ENCODE data around the gene KCNN4.
A peak's percentile ranks its signal among the peaks of the same experiment; 100 is the strongest.

KCNN4 gene

GRCh38 chr19:43765109-43765876, 15.5 kb downstream of the KCNN4 start (continued):
- TF ChIP-seq, protein P1, sequence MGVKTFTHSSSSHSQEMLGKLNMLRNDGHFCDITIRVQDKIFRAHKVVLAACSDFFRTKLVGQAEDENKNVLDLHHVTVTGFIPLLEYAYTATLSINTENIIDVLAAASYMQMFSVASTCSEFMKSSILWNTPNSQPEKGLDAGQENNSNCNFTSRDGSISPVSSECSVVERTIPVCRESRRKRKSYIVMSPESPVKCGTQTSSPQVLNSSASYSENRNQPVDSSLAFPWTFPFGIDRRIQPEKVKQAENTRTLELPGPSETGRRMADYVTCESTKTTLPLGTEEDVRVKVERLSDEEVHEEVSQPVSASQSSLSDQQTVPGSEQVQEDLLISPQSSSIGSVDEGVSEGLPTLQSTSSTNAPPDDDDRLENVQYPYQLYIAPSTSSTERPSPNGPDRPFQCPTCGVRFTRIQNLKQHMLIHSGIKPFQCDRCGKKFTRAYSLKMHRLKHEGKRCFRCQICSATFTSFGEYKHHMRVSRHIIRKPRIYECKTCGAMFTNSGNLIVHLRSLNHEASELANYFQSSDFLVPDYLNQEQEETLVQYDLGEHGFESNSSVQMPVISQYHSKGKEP (tag by site-specific recombination; IDR thresholded peaks at IDR 0.05) = no peak
- no peak for TF ChIP-seq ZNF473 (tag by site-specific recombination; IDR thresholded peaks at IDR 0.05)
- TF ChIP-seq ZBTB17 (tag by site-specific recombination; IDR thresholded peaks at IDR 0.05) = peak; percentile 78
- TF ChIP-seq, protein P2, sequence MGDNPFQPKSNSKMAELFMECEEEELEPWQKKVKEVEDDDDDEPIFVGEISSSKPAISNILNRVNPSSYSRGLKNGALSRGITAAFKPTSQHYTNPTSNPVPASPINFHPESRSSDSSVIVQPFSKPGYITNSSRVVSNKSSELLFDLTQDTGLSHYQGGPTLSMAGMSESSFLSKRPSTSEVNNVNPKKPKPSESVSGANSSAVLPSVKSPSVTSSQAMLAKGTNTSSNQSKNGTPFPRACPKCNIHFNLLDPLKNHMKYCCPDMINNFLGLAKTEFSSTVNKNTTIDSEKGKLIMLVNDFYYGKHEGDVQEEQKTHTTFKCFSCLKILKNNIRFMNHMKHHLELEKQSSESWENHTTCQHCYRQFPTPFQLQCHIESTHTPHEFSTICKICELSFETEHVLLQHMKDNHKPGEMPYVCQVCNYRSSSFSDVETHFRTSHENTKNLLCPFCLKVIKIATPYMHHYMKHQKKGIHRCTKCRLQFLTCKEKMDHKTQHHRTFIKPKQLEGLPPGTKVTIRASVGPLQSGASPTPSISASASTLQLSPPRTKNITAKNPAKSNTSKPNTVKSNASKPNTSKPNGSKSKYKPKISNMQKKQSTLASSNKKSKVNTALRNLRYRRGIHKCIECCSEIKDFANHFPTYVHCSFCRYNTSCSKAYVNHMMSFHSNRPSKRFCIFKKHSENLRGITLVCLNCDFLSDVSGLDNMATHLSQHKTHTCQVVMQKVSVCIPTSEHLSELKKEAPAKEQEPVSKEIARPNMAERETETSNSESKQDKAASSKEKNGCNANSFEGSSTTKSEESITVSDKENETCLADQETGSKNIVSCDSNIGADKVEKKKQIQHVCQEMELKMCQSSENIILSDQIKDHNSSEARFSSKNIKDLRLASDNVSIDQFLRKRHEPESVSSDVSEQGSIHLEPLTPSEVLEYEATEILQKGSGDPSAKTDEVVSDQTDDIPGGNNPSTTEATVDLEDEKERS (tag by site-specific recombination; IDR thresholded peaks at IDR 0.05) = no peak; the same call in 1 of the 2 replicates
- peak; percentile 72 for TF ChIP-seq SP3 (tag by site-specific recombination; IDR thresholded peaks at IDR 0.05)
- TF ChIP-seq TRIM28 (IDR thresholded peaks at IDR 0.05; ENCODE audit: borderline replicate concordance, low read length) = no peak
- TF ChIP-seq ZEB2 (tag by site-specific recombination; IDR thresholded peaks at IDR 0.05) = peak; percentile 77
- 0 out of 2 replicates have a peak, but pooled peaks have one; percentile 21 for TF ChIP-seq ZXDB (tag by site-specific recombination; IDR thresholded peaks at IDR 0.05)
- no peak for TF ChIP-seq ZNF26 (tag by site-specific recombination; IDR thresholded peaks at IDR 0.05)
- no peak for TF ChIP-seq ZNF514 (tag by site-specific recombination; IDR thresholded peaks at IDR 0.05)
- peak; percentile 86 for TF ChIP-seq ZNF600 (tag by site-specific recombination; IDR thresholded peaks at IDR 0.05)
- TF ChIP-seq SP7 (tag by site-specific recombination; IDR thresholded peaks at IDR 0.05) = peak; percentile 97
- TF ChIP-seq ZNF707 (tag by site-specific recombination; IDR thresholded peaks at IDR 0.05) = no peak
- TF ChIP-seq ZNF114 (tag by site-specific recombination; IDR thresholded peaks at IDR 0.05) = no peak
- peak; percentile 57; the same call in 1 of the 2 replicates for TF ChIP-seq ZNF391 (tag by site-specific recombination; IDR thresholded peaks at IDR 0.05; ENCODE audit: borderline replicate concordance, low read depth)
- peak; percentile 53 for TF ChIP-seq ZNF184 (tag by site-specific recombination; IDR thresholded peaks at IDR 0.05)
- peak; percentile 80 for TF ChIP-seq ZBTB21 (tag by site-specific recombination; IDR thresholded peaks at IDR 0.05)
- no peak for TF ChIP-seq SCRT2 (tag by site-specific recombination; IDR thresholded peaks at IDR 0.05)
- no peak for TF ChIP-seq ZNF202 (tag by site-specific recombination; IDR thresholded peaks at IDR 0.05; ENCODE audit: borderline replicate concordance)
- peak; percentile 70; the same call in 1 of the 2 replicates for TF ChIP-seq ZNF639 (tag by site-specific recombination; IDR thresholded peaks at IDR 0.05)
- TF ChIP-seq SETDB1 (IDR thresholded peaks at IDR 0.05; ENCODE audit: insufficient read length, low read length) = no peak
- TF ChIP-seq KLF1 (tag by site-specific recombination; IDR thresholded peaks at IDR 0.05) = peak; percentile 68
- no peak for TF ChIP-seq ZNF501 (tag by site-specific recombination; IDR thresholded peaks at IDR 0.05)
- no peak for TF ChIP-seq ZNF555 (tag by site-specific recombination; conservative IDR thresholded peaks at IDR 0.05)
- TF ChIP-seq ZNF146 (tag by site-specific recombination; IDR thresholded peaks at IDR 0.05) = no peak
- TF ChIP-seq WT1 (tag by site-specific recombination; IDR thresholded peaks at IDR 0.05) = no peak
- TF ChIP-seq ZSCAN30 (tag by site-specific recombination; IDR thresholded peaks at IDR 0.05) = no peak
- peak; percentile 76 for TF ChIP-seq GLIS2 (tag by site-specific recombination; IDR thresholded peaks at IDR 0.05)
- no peak for TF ChIP-seq ZNF266 (tag by site-specific recombination; IDR thresholded peaks at IDR 0.05; ENCODE audit: low read depth)
- TF ChIP-seq HIC1 (tag by site-specific recombination; IDR thresholded peaks at IDR 0.05) = 0 out of 2 replicates have a peak, but pooled peaks have one; percentile 31
